ENCODE results near the gene POPDC2.

DNA sequence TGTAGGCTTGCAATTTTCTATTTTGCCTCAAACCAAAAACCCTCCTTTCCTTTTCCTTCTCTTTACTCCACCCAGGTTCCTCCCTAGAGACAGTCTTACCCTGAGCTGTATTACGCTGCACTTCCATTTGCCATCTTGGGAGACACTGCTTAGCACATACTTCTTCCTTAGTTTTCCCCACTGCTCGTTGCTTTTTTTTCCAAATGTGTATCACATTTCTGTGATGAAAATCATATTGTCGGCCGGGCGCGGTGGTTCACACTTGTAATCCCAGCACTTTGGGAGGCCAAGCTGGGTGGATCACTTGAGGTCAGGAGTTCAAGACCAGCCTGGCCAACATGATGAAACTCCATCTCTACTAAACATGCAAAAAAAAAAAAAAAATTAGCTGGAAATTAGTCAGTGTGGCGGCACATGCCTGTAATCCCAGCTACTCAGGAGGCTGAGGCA lies 29.5 kb downstream of the POPDC2 start:
- TF ChIP-seq ZNF157 (tag by site-specific recombination; IDR thresholded peaks at IDR 0.05) (no peak), ZBTB1 (tag by site-specific recombination; IDR thresholded peaks at IDR 0.05) (no peak), ZNF138 (tag by site-specific recombination; IDR thresholded peaks at IDR 0.05; ENCODE audit: borderline replicate concordance) (no peak), ZNF292 (tag by site-specific recombination; IDR thresholded peaks at IDR 0.05; ENCODE audit: borderline replicate concordance, low read depth) (no peak), ZNF121 (tag by site-specific recombination; IDR thresholded peaks at IDR 0.05) (no peak)
- TF ChIP-seq, protein P1, sequence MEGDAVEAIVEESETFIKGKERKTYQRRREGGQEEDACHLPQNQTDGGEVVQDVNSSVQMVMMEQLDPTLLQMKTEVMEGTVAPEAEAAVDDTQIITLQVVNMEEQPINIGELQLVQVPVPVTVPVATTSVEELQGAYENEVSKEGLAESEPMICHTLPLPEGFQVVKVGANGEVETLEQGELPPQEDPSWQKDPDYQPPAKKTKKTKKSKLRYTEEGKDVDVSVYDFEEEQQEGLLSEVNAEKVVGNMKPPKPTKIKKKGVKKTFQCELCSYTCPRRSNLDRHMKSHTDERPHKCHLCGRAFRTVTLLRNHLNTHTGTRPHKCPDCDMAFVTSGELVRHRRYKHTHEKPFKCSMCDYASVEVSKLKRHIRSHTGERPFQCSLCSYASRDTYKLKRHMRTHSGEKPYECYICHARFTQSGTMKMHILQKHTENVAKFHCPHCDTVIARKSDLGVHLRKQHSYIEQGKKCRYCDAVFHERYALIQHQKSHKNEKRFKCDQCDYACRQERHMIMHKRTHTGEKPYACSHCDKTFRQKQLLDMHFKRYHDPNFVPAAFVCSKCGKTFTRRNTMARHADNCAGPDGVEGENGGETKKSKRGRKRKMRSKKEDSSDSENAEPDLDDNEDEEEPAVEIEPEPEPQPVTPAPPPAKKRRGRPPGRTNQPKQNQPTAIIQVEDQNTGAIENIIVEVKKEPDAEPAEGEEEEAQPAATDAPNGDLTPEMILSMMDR (tag by site-specific recombination; IDR thresholded peaks at IDR 0.05) = no peak
